K562 (cell line): ENCODE data around the gene PRKD1. TPM values are rescaled to one million over a fixed set of nuclear protein-coding genes. Genes with fewer than 3 reads are reported as not detected.

Experiments used
- ATAC-seq: fragments of 200-7000 bp; cut with Tn5 transposase; 3 replicates; pipeline ENCODE4 v1.9.1; 2020; ENCODE audit warnings: moderate library complexity
- BruUV-seq: library from RNA; stranded (reverse); fragments of 400-500 nt; replicated peaks from 2 replicates; lab custom pipeline; 2021; lab: Mats Ljungman, UMichigan
- CTCF ChIA-PET: fragments of 300-600 bp; formaldehyde crosslinking; extraction: SDS; loops from one replicate; lab custom pipeline; 2021; ENCODE audit warnings: low intra/inter-chr PET ratio; lab: Yijun Ruan, JAX
- POLR2A ChIA-PET: fragments of 300-600, 350-650 bp; sonication (Branson Sonifier 250); formaldehyde crosslinking; extraction: SDS; loops from one replicate; lab custom pipeline; 2021; ENCODE audit warnings: antibody characterized with exemption, inconsistent platforms; lab: Yijun Ruan, JAX
- DNase-seq, 4 experiments: peaks; one replicate each; pipeline versions ENCODE4 v3.0.0 to v3.0.0-alpha.2; 2011 to 2018; ENCODE audit warnings: low spot score in 3 of 4, mixed read lengths in 3 of 4; ENCODE audit errors: extremely low read depth in 1 of 4
- FAIRE-seq: peaks from 2 replicates; lab custom pipeline; 2011; peaks lifted over from hg19 to GRCh38; lab: Jason Lieb, UNC
- H2AFZ ChIP-seq: 2 replicates; pipeline ENCODE4 v1.6.0; 2011; ENCODE audit warnings: low read depth, low read length, control low read depth, inconsistent platforms
- H3K27ac ChIP-seq: fragments of 200-600 bp; 3 replicates; pipeline ENCODE4 v1.8.0; 2011; ENCODE audit warnings: low read depth, mild to moderate bottlenecking, control low read depth, inconsistent platforms, low read length, moderate library complexity, mixed read lengths; ENCODE audit errors: extremely low read depth
- H3K27me3 ChIP-seq, 2 experiments: fragments of 300-600 bp in 1 of 2; 2 replicates in 1 of 2; 3 replicates in 1 of 2; pipeline versions ENCODE4 v1.6.0 to v1.8.0; 2011; ENCODE audit warnings: inconsistent platforms in 2 of 2, low read length in 2 of 2, mild to moderate bottlenecking in 1 of 2, mixed read lengths in 1 of 2, moderate library complexity in 1 of 2; ENCODE audit not compliant: control insufficient read depth in 2 of 2, insufficient read depth in 2 of 2
- H3K36me3 ChIP-seq: fragments of 300-600 bp; 3 replicates; pipeline ENCODE4 v1.8.0; 2011; ENCODE audit warnings: mild to moderate bottlenecking, low read length, inconsistent platforms; ENCODE audit not compliant: control insufficient read depth, insufficient read depth
- H3K4me1 ChIP-seq, 2 experiments: fragments of 200-600 bp in 1 of 2; replicated peaks in 1 of 2; 2 replicates in 1 of 2; 3 replicates in 1 of 2; pipeline versions ENCODE4 v1.5.1 to v1.8.0; 2011; ENCODE audit warnings: inconsistent platforms in 2 of 2, low read length in 2 of 2, mild to moderate bottlenecking in 1 of 2, mixed read lengths in 1 of 2, moderate library complexity in 1 of 2; ENCODE audit not compliant: control insufficient read depth in 2 of 2, insufficient read depth in 2 of 2
- H3K4me2 ChIP-seq: 2 replicates; pipeline ENCODE4 v1.6.1; 2011; ENCODE audit warnings: low read length, control low read depth, inconsistent platforms, mixed read lengths; ENCODE audit not compliant: insufficient read depth
- H3K4me3 ChIP-seq: fragments of 200-600 bp; sonication (generic), shearing (Covaris generic); 2 replicates; pipeline ENCODE4 v1.5.1; 2016; ENCODE audit warnings: control low read depth, inconsistent platforms
- H3K79me2 ChIP-seq: fragments of 200-600 bp; 3 replicates; pipeline ENCODE4 v1.8.0; 2011; ENCODE audit warnings: low read length, inconsistent platforms; ENCODE audit not compliant: control insufficient read depth, insufficient read depth
- H3K9ac ChIP-seq, 2 experiments: 2 replicates each; pipeline versions ENCODE4 v1.6.0 to v1.6.1; 2011; ENCODE audit warnings: low read depth in 2 of 2, low read length in 2 of 2, control low read depth in 1 of 2, inconsistent platforms in 1 of 2, mild to moderate bottlenecking in 1 of 2, mixed read lengths in 1 of 2; ENCODE audit not compliant: insufficient read depth in 1 of 2
- H3K9me1 ChIP-seq: one replicate; pipeline ENCODE4 v1.6.0; 2011; ENCODE audit warnings: inconsistent platforms, mild to moderate bottlenecking, low read length, moderate library complexity; ENCODE audit not compliant: control insufficient read depth, insufficient read depth
- H3K9me3 ChIP-seq: replicated peaks from 2 replicates; pipeline ENCODE4 v1.5.1; 2011; ENCODE audit warnings: low read depth, low read length, inconsistent platforms; ENCODE audit not compliant: control insufficient read depth, insufficient read depth
- H4K20me1 ChIP-seq: replicated peaks from 2 replicates; pipeline ENCODE4 v1.6.1; 2011; ENCODE audit warnings: low read length, inconsistent platforms, mixed read lengths; ENCODE audit not compliant: control insufficient read depth, insufficient read depth
- BRD9 ChIP-seq: fragments of 450-650 bp; IDR thresholded peaks from 2 replicates; pipeline ENCODE4 v1.6.1; 2018; ENCODE audit warnings: low read depth; ENCODE audit not compliant: partially characterized antibody
- DMBX1 ChIP-seq: fragments of 250-450 bp; sonication (Bioruptor Pico); IDR thresholded peaks from 2 replicates; pipeline ENCODE4 v1.8.0; 2022; ENCODE audit warnings: inconsistent platforms, mild to moderate bottlenecking, moderate library complexity, borderline replicate concordance
- FOXK2 ChIP-seq, 2 experiments: fragments of 450-650 bp; IDR thresholded peaks in 1 of 2; conservative IDR thresholded peaks in 1 of 2; 2 replicates each; pipeline ENCODE4 v1.6.1; 2016; ENCODE audit warnings: low read depth in 2 of 2, mild to moderate bottlenecking in 1 of 2
- HSF4 ChIP-seq: fragments of 250-450 bp; sonication (Bioruptor Pico); IDR thresholded peaks from 2 replicates; pipeline ENCODE4 v2.1.2; 2022; ENCODE audit warnings: mild to moderate bottlenecking, moderate library complexity, borderline replicate concordance
- PHB2 ChIP-seq: fragments of 450-650 bp; IDR thresholded peaks from 2 replicates; pipeline ENCODE4 v1.6.1; 2017; ENCODE audit warnings: low read depth
- PHF21A ChIP-seq: fragments of 450-650 bp; IDR thresholded peaks from 2 replicates; pipeline ENCODE4 v1.6.1; 2017; ENCODE audit warnings: low read depth, borderline replicate concordance
- RB1 ChIP-seq: fragments of 450-650 bp; IDR thresholded peaks from 2 replicates; pipeline ENCODE4 v1.6.1; 2017; ENCODE audit warnings: low read depth, mild to moderate bottlenecking
- RBM39 ChIP-seq: fragments of 200-400 bp; formaldehyde crosslinking; optimal IDR thresholded peaks from 2 replicates; pipeline ENCODE3; 2018; ENCODE audit warnings: low read depth, low read length
- RFX5 ChIP-seq: IDR thresholded peaks from 2 replicates; pipeline ENCODE4 v1.6.1; 2011; ENCODE audit warnings: low read depth, mild to moderate bottlenecking, improper control_type of control experiment, low read length
- THRB ChIP-seq: fragments of 450-650 bp; formaldehyde crosslinking; conservative IDR thresholded peaks from 2 replicates; pipeline ENCODE4 v1.4.0; 2022; ENCODE audit warnings: mild to moderate bottlenecking, missing genetic modification characterization
- TRIM24 ChIP-seq, 2 experiments: fragments of 450-650 bp; IDR thresholded peaks; 2 replicates each; pipeline ENCODE4 v1.6.1; 2016
- TRIM25 ChIP-seq: fragments of 450-650 bp; IDR thresholded peaks from 2 replicates; pipeline ENCODE4 v1.7.0; 2016; ENCODE audit warnings: borderline replicate concordance
- WHSC1 ChIP-seq: IDR thresholded peaks from one replicate; pipeline ENCODE4 v1.6.1; 2012; ENCODE audit warnings: low read length, control low read depth, inconsistent platforms
- ZFP91 ChIP-seq: sonication (generic); formaldehyde crosslinking; IDR thresholded peaks from 2 replicates; pipeline ENCODE4 v1.8.0; 2022; ENCODE audit warnings: mild to moderate bottlenecking, missing genetic modification reagents
- ZKSCAN3 ChIP-seq: fragments of 250-450 bp; sonication (Bioruptor Pico); IDR thresholded peaks from 2 replicates; pipeline ENCODE4 v1.4.0; 2020
- ZNF431 ChIP-seq: sonication (generic); formaldehyde crosslinking; IDR thresholded peaks from 2 replicates; pipeline ENCODE4 v1.8.0; 2022; ENCODE audit warnings: mild to moderate bottlenecking, missing genetic modification reagents
- ZNF583 ChIP-seq: fragments of 250-450 bp; sonication (Bioruptor Pico); IDR thresholded peaks from 2 replicates; pipeline ENCODE4 v1.4.0; 2020
- WGBS: fragments of 100-300 bp; shearing (Covaris generic); methylation state at CpG from one replicate; pipeline ENCODE4 v1.1.6; 2016; ENCODE audit warnings: low coverage, mixed read lengths; ENCODE audit not compliant: insufficient coverage; ENCODE audit errors: missing lambda C conversion rate; 5-methylcytosine and 5-hydroxymethylcytosine counted together
- in situ Hi-C: fragments of 300-500 bp; cut with MboI; formaldehyde crosslinking; loops from 4 replicates; pipeline ENCODE4 v1.15.0; 2018; ENCODE audit warnings: inconsistent platforms, mixed read lengths
- intact Hi-C: fragments of 100-400 bp; cut with micrococcal nuclease; formaldehyde crosslinking; loops from 2 replicates; pipeline ENCODE4 v1.14.2; 2022
- polyA plus RNA-seq, 8 experiments: library from polyadenylated mRNA; depleted of rRNA in 4 of 8; stranded (reverse) in 5 of 8; unstranded in 3 of 8; fragments of >200 nt; fragmentation: Nextera tagmentation in 2 of 8; fragmentation: Illumina TruSeq in 1 of 8; extraction: Ambion mirVana in 2 of 8; extraction: Trizol in 1 of 8; gene quantifications; 2 replicates each; pipeline versions ENCODE4 v1.2.1 to v1.2.3, GENCODE V29; 2011 to 2014; ENCODE audit warnings: inconsistent platforms in 1 of 8, missing spikeins in 1 of 8
- total RNA-seq, 7 experiments: library from RNA; depleted of rRNA in 6 of 7; stranded (reverse); fragments of >200 nt in 6 of 7; fragmentation: Illumina TruSeq in 2 of 7; extraction: Trizol in 2 of 7; gene quantifications; 2 replicates each; pipeline versions ENCODE4 v1.2.1 to v1.2.3, GENCODE V29; 2011 to 2021; ENCODE audit warnings: low replicate concordance in 1 of 7
- TF ChIP-seq, protein P1 (sequence below): fragments of 250-450 bp; sonication (Bioruptor Pico); IDR thresholded peaks from 2 replicates; pipeline ENCODE4 v1.5.0; 2020; ENCODE audit warnings: mild to moderate bottlenecking, borderline replicate concordance

PRKD1 gene
- total and polyA plus RNA-seq, 9 of the 15 experiments (the other 6 are each of a cell fraction or from before 2014, with no cell fraction given): 0.04 to 0.25 (median 0.13) TPM; not detected in 1

- no peak overlapping the region for H3K4me3 ChIP-seq
- FAIRE-seq: no peak
- H3K9ac ChIP-seq: no peak overlapping the region
- no peak overlapping the region for H3K4me2 ChIP-seq
- no peaks in the 10 kb centered on the region for H4K20me1 ChIP-seq
- H3K9me3 ChIP-seq: no peaks in the 10 kb centered on the region
- no peaks in the 10 kb centered on the region for H3K27me3 ChIP-seq
- ChIA-PET POLR2A (no interaction called here), CTCF (no interaction called here)
- no TSS peak for BruUV-seq
- H3K4me1 ChIP-seq: no peaks in the 10 kb centered on the region
- no peaks in the 10 kb centered on the region for H3K9me1 ChIP-seq
- no peak for ATAC-seq
- no peak overlapping the region for H3K27ac ChIP-seq
- H3K36me3 ChIP-seq: no peaks in the 10 kb centered on the region
- WGBS: 2% methylated on average over 6 of the region's 6 CpGs
- DNase-seq: no peak
- intact Hi-C loops: no loop called here
- no peaks in the 10 kb centered on the region for H3K79me2 ChIP-seq
- in situ Hi-C loops: no loop called here
- no peak overlapping the region for H2AFZ ChIP-seq
- no peak for TF ChIP-seq DMBX1 (CRISPR knock-in tag)
- TF ChIP-seq TRIM25: no peak
- TF ChIP-seq, protein P1, sequence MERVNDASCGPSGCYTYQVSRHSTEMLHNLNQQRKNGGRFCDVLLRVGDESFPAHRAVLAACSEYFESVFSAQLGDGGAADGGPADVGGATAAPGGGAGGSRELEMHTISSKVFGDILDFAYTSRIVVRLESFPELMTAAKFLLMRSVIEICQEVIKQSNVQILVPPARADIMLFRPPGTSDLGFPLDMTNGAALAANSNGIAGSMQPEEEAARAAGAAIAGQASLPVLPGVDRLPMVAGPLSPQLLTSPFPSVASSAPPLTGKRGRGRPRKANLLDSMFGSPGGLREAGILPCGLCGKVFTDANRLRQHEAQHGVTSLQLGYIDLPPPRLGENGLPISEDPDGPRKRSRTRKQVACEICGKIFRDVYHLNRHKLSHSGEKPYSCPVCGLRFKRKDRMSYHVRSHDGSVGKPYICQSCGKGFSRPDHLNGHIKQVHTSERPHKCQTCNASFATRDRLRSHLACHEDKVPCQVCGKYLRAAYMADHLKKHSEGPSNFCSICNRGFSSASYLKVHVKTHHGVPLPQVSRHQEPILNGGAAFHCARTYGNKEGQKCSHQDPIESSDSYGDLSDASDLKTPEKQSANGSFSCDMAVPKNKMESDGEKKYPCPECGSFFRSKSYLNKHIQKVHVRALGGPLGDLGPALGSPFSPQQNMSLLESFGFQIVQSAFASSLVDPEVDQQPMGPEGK (CRISPR knock-in tag): no peak
- no peak for TF ChIP-seq PHB2
- TF ChIP-seq FOXK2 (conservative IDR thresholded peaks at IDR 0.05 in 1 of 2, IDR thresholded peaks at IDR 0.05 in 1 of 2; ENCODE audit: low read depth in 2 of 2): no peak
- TF ChIP-seq HSF4 (CRISPR knock-in tag): no peak
- no peak for TF ChIP-seq RB1
- no peak for TF ChIP-seq BRD9
- TF ChIP-seq PHF21A: no peak
- no peak for TF ChIP-seq ZKSCAN3 (CRISPR knock-in tag)
- TF ChIP-seq THRB: no peak
- TF ChIP-seq RBM39: no peak
- no peak for TF ChIP-seq ZNF431 (CRISPR knock-in tag)
- TF ChIP-seq ZNF583 (CRISPR knock-in tag): no peak
- TF ChIP-seq ZFP91 (CRISPR knock-in tag): no peak
- no peak for TF ChIP-seq WHSC1
- TF ChIP-seq RFX5: no peak
- no peak for TF ChIP-seq TRIM24 (IDR thresholded peaks at IDR 0.05)
These were observed 25.9 kb upstream of the PRKD1 start for GRCh38 chr14:29953501-29953900.
